ENCODE data around the gene SUN2. TPM values are rescaled to one million over a fixed set of nuclear protein-coding genes. Genes with fewer than 3 reads are reported as not detected.

SUN2 gene
- total RNA-seq, 2 experiments from 2014 or later: 87.2 to 102 TPM

DNA sequence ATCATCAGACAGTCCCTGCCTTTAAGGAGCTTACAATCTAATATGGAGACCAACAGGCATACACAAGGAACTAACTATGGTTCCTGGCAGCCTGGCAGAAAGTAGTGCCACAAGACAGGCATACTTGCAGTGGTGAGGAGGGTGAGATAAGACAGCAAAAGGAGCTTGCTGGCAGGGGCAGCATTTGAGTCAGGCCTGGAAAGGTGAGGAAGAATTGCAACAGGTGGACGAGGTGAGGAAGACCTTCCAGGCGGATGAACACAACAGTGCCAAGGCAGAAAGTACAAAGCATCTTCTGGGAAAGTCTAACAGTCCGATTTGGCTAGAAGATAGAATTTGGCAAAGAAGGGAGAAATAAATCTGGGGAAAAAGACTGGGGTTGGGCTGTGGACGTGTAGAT lies 33.8 kb upstream of the SUN2 start:
- ChIA-PET CTCF (interaction anchor here (1.5 kb wide), 1 partner anchor 10 kb away, joined by 3 read pairs; no protein-coding TSS in a partner anchor), POLR2A (no interaction called here)
- Mint-ChIP-seq H3K4me1 (peaks cover 12% of the 10 kb centered on the region), H3K4me3 (no peak overlapping the region), H3K9me3 (ENCODE audit: low read depth) (no peaks in the 10 kb centered on the region), H3K27ac (no peak overlapping the region), H3K27me3 (no peaks in the 10 kb centered on the region), H3K36me3 (ENCODE audit: low read depth) (no peaks in the 10 kb centered on the region)
- intact Hi-C loops (cut with DNase I, micrococcal nuclease): loop anchor here (5.0 kb wide), 2 partner anchors 32 to 233 kb away; partner anchors contain the start of genes APOBEC3D (in 1 of the 2) and SUN2 (in 1 of the 2)
- DNase-seq (no peak), ATAC-seq (no peak)

DNA sequence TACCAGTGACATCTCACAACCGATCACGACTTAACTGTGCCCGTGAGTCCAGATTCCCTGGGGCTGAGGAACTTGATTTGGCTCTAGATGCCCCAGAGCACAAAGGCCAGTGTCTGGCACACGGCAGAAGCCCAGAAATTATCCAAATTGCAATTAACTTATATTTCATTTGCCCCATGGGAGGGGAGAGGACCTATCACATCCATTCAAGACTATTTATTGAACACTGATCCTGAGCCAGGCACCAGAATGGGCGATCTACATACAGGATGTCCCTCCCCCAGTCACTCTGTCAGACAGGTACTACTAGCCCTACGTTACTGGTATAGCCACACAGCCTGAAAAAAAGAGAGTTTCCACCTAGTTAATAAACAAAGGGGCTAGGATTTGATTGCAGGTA lies 33.0 kb upstream of the SUN2 start:
- POLR2A ChIA-PET: no interaction called here
- no peak overlapping the region for H3K4me3 Mint-ChIP-seq

DNA sequence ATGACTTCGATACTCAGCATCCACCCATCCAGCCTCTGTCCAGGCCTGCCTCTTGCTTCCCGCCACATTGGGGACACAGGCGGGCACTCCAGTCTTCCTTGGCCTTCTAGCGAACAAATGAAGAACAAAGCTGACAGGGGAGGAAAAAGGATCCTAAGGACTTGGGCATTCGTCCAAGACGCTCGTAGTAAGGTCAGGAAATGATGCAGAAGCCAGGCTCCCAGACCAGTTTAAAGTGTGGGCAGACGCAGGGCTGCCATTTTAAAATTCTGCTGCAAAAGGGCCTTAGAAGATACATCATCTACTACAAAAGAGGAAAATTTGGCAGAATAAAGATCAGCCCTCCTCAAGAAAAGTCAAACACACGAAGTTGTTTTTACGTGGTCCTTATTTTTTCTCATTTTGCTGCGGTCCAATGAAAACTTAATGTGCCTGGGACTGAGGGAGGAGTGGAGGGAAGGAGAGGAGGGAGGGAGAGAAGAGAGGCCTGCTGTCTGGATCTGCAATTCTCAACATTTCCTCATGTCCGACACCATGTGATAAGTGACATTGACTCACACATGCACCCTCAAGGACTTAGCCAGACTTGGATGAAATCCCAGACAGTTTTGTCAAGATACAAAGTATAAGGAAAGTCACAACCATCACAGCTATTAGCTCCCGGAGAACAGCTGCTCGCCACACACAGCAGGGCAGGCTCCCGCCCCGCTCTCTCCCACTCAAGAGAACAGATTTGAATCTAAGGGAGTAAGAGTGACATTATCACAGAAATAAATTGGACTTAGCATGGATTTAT lies 32.4 kb upstream of the SUN2 start:
- H3K4me1 Mint-ChIP-seq: peaks cover 6% of the 10 kb centered on the region
- H3K4me3 Mint-ChIP-seq: no peak overlapping the region
- no peak overlapping the region for H3K27ac Mint-ChIP-seq
- ATAC-seq (no peak), DNase-seq (no peak)
- intact Hi-C loops (cut with DNase I, micrococcal nuclease): no loop called here
- no peaks in the 10 kb centered on the region for H3K27me3 Mint-ChIP-seq
- no peaks in the 10 kb centered on the region for H3K9me3 Mint-ChIP-seq (ENCODE audit: low read depth)
- ChIA-PET POLR2A (no interaction called here), CTCF (no interaction called here)
- no peaks in the 10 kb centered on the region for H3K36me3 Mint-ChIP-seq (ENCODE audit: low read depth)

More for the DNA sequence above, 33.0 kb upstream of the SUN2 start:
- CTCF ChIA-PET: no interaction called here
- H3K9me3 Mint-ChIP-seq (ENCODE audit: low read depth): no peaks in the 10 kb centered on the region
- no peak overlapping the region for H3K27ac Mint-ChIP-seq
- no peak for ATAC-seq
- intact Hi-C loops (cut with DNase I, micrococcal nuclease): no loop called here
- no peaks in the 10 kb centered on the region for H3K36me3 Mint-ChIP-seq (ENCODE audit: low read depth)
- DNase-seq: no peak
- peaks cover 7% of the 10 kb centered on the region for H3K4me1 Mint-ChIP-seq
- no peaks in the 10 kb centered on the region for H3K27me3 Mint-ChIP-seq

GRCh38 chr22:38786631-38787030 lies 30.8 kb upstream of the SUN2 start:
- DNase-seq (no peak), ATAC-seq (no peak)
- no peaks in the 10 kb centered on the region for H3K27me3 Mint-ChIP-seq
- H3K27ac Mint-ChIP-seq: no peak overlapping the region
- H3K4me1 Mint-ChIP-seq: peaks cover 9% of the 10 kb centered on the region
- no peaks in the 10 kb centered on the region for H3K9me3 Mint-ChIP-seq (ENCODE audit: low read depth)
- no peak overlapping the region for H3K4me3 Mint-ChIP-seq
- intact Hi-C loops (cut with DNase I, micrococcal nuclease): no loop called here
- CTCF ChIA-PET: no interaction called here
- H3K36me3 Mint-ChIP-seq (ENCODE audit: low read depth): no peaks in the 10 kb centered on the region
- POLR2A ChIA-PET: no interaction called here

- ATAC-seq (no peak), DNase-seq (no peak)
- peaks cover 9% of the 10 kb centered on the region for H3K4me1 Mint-ChIP-seq
- H3K27me3 Mint-ChIP-seq: no peaks in the 10 kb centered on the region
- H3K36me3 Mint-ChIP-seq (ENCODE audit: low read depth): no peaks in the 10 kb centered on the region
- H3K27ac Mint-ChIP-seq: no peak overlapping the region
- intact Hi-C loops (cut with DNase I, micrococcal nuclease): no loop called here
- ChIA-PET CTCF (interaction anchor here (0.7 to 1.0 kb wide), 2 partner anchors 19 to 583 kb away, joined by 3 to 4 read pairs; no protein-coding TSS in a partner anchor), POLR2A (interaction anchor here (0.6 to 0.7 kb wide), 2 partner anchors 8 to 66 kb away, joined by 4 to 6 read pairs; no protein-coding TSS in a partner anchor)
- no peaks in the 10 kb centered on the region for H3K9me3 Mint-ChIP-seq (ENCODE audit: low read depth)
- H3K4me3 Mint-ChIP-seq: no peak overlapping the region
Observed at GRCh38 chr22:38784856-38785255, 29.1 kb upstream of the SUN2 start.

DNA sequence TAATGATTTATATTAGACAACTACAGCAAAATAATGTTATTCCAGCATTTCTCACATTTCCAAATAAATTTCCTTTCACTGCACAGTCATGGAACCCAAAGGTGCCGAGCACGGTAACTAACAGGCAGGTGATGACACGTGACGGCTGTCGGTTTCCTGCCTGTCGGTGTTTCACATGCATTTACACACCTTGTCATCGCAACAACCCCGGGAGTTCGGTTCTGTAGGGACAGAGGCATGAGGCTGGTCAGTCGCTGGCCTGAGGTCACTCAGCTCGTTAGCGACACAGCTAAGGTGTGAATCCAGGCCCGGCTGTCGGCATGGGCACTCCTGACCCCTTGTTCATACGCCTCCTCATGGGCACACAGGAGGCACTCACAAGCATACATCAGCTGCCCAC lies 28.2 kb upstream of the SUN2 start:
- no peak for DNase-seq
- ATAC-seq: no peak
- Mint-ChIP-seq H3K27ac (no peak overlapping the region), H3K4me3 (no peak overlapping the region), H3K27me3 (no peaks in the 10 kb centered on the region), H3K36me3 (ENCODE audit: low read depth) (no peaks in the 10 kb centered on the region), H3K9me3 (ENCODE audit: low read depth) (no peaks in the 10 kb centered on the region), H3K4me1 (peaks cover 9% of the 10 kb centered on the region)
- ChIA-PET CTCF (no interaction called here), POLR2A (interaction anchor here (0.6 kb wide), 1 partner anchor 67 kb away, joined by 6 read pairs; no protein-coding TSS in a partner anchor)
- intact Hi-C loops (cut with DNase I, micrococcal nuclease): no loop called here

DNA sequence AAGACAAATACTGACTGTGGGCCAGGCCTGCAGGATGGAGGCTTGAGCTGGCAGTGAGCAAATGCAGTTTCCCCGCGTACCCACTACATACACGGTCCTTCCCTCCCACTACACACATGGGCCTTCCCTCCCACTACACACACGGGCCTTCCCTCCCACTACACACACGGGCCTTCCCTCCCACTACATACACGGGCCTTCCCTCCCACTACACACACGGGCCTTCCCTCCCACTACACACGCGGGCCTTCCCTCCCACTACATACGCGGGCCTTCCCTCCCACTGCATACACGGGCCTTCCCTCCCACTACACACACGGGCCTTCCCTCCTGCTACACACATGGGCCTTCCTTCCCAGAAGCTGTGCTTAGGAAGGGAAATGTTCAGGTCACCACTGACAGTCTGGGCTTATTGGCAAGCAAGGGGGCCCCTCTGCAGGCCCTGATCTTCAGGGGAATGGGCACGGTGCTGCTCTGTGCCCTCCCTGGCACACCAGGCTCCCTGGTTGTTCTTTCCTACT lies 27.4 kb upstream of the SUN2 start:
- Mint-ChIP-seq H3K4me1 (peaks cover 9% of the 10 kb centered on the region), H3K9me3 (ENCODE audit: low read depth) (no peaks in the 10 kb centered on the region), H3K27ac (peak overlapping the region; percentile 29), H3K36me3 (ENCODE audit: low read depth) (no peaks in the 10 kb centered on the region), H3K27me3 (no peaks in the 10 kb centered on the region), H3K4me3 (no peak overlapping the region)
- ChIA-PET POLR2A (no interaction called here), CTCF (no interaction called here)
- DNase-seq (no peak), ATAC-seq (no peak)
- intact Hi-C loops (cut with DNase I, micrococcal nuclease): no loop called here

DNA sequence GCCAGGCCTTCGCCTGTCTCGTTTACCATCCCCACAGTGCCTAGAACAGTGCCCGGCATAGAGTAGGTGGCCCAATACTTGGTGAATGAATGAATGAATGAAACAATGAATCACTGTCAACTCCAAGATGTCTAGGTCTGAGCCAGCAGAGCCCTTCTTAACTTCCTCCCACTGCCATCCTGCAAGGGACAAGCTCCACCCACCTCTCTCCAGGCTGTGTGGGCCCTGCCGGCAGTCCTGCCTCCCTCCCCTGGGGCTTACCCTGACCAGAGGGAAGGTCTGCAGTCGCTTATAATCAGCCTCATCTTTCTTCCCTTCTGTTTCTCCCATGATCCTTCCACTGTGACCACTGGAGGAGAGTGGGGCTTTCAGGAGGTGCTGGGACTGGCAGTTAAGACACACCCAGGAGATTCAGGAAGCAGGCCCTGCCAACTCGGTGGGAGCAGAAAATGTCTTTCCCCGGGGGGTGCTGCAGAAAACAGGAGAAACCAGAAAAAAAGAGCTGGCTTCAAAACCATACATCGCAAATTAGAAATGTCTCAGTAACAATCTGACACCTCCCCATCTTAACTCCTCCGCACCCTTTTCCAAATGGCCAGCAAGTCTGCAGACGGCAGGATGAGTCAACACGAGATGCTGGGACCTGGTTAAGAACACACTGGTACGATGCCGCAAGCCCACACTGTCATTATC lies 26.8 kb upstream of the SUN2 start:
- POLR2A ChIA-PET: no interaction called here
- no peaks in the 10 kb centered on the region for H3K36me3 Mint-ChIP-seq (ENCODE audit: low read depth)
- H3K27me3 Mint-ChIP-seq: no peaks in the 10 kb centered on the region
- CTCF ChIA-PET: interaction anchor here (0.7 kb wide), 1 partner anchor 119 kb away, joined by 3 read pairs; no protein-coding TSS in a partner anchor
- peak; percentile 65 for ATAC-seq
- no peaks in the 10 kb centered on the region for H3K9me3 Mint-ChIP-seq (ENCODE audit: low read depth)
- no peak overlapping the region for H3K4me3 Mint-ChIP-seq
- no peak overlapping the region for H3K27ac Mint-ChIP-seq
- peaks cover 9% of the 10 kb centered on the region for H3K4me1 Mint-ChIP-seq
- DNase-seq: no peak
- intact Hi-C loops (cut with DNase I, micrococcal nuclease): no loop called here

GRCh38 chr22:38781033-38781432 lies 25.2 kb upstream of the SUN2 start:
- DNase-seq (no peak), ATAC-seq (no peak)
- H3K4me3 Mint-ChIP-seq: no peak overlapping the region
- H3K9me3 Mint-ChIP-seq (ENCODE audit: low read depth): no peaks in the 10 kb centered on the region
- H3K36me3 Mint-ChIP-seq (ENCODE audit: low read depth): no peaks in the 10 kb centered on the region
- intact Hi-C loops (cut with DNase I, micrococcal nuclease): no loop called here
- no peak overlapping the region for H3K27ac Mint-ChIP-seq
- ChIA-PET POLR2A (no interaction called here), CTCF (no interaction called here)
- peaks cover 9% of the 10 kb centered on the region for H3K4me1 Mint-ChIP-seq
- H3K27me3 Mint-ChIP-seq: no peaks in the 10 kb centered on the region

GRCh38 chr22:38777087-38777671 lies 21.4 kb upstream of the SUN2 start:
- H3K27me3 Mint-ChIP-seq: no peaks in the 10 kb centered on the region
- H3K4me3 Mint-ChIP-seq: no peak overlapping the region
- peaks cover under 1% of the 10 kb centered on the region for H3K4me1 Mint-ChIP-seq
- H3K36me3 Mint-ChIP-seq (ENCODE audit: low read depth): no peaks in the 10 kb centered on the region
- DNase-seq: no peak
- no peak for ATAC-seq
- H3K9me3 Mint-ChIP-seq (ENCODE audit: low read depth): no peaks in the 10 kb centered on the region
- ChIA-PET CTCF (no interaction called here), POLR2A (no interaction called here)
- no peak overlapping the region for H3K27ac Mint-ChIP-seq
- intact Hi-C loops (cut with DNase I, micrococcal nuclease): no loop called here

DNA sequence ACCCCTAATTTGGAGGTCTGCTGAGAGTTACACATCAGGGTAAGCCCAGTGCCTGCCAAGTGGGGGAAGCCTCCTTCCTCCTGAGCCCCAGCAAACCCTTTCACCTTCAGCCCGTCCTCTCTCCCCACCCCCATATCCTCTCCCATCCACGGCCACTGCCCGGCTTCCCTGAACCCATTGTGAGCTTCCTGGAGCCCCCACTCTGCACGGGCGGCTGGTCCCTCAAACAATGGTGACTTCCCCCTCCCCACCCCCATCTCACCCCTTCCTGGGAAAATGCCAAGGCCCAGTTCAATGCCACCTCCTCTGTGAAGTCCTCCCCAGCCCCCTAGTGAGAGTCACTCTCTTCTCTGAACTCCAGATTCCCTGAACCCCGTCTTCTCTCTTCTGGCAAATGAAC lies 20.3 kb upstream of the SUN2 start:
- no peaks in the 10 kb centered on the region for H3K27me3 Mint-ChIP-seq
- no peak for DNase-seq
- no peak overlapping the region for H3K27ac Mint-ChIP-seq
- no peaks in the 10 kb centered on the region for H3K36me3 Mint-ChIP-seq (ENCODE audit: low read depth)
- no peaks in the 10 kb centered on the region for H3K9me3 Mint-ChIP-seq (ENCODE audit: low read depth)
- POLR2A ChIA-PET: no interaction called here
- no peaks in the 10 kb centered on the region for H3K4me1 Mint-ChIP-seq
- H3K4me3 Mint-ChIP-seq: no peak overlapping the region
- intact Hi-C loops (cut with DNase I, micrococcal nuclease): no loop called here
- ATAC-seq: no peak
- CTCF ChIA-PET: no interaction called here

GRCh38 chr22:38775656-38776055 lies 19.9 kb upstream of the SUN2 start:
- Mint-ChIP-seq H3K9me3 (ENCODE audit: low read depth) (no peaks in the 10 kb centered on the region), H3K27me3 (no peaks in the 10 kb centered on the region), H3K36me3 (ENCODE audit: low read depth) (no peaks in the 10 kb centered on the region), H3K27ac (no peak overlapping the region), H3K4me3 (no peak overlapping the region), H3K4me1 (no peaks in the 10 kb centered on the region)
- intact Hi-C loops (cut with DNase I, micrococcal nuclease): no loop called here
- CTCF ChIA-PET: no interaction called here
- DNase-seq: no peak
- POLR2A ChIA-PET: no interaction called here
- no peak for ATAC-seq

Data from activated CD4-positive, alpha-beta T cell treated with anti-CD3 and anti-CD28 coated beads for 36 hours (primary cell).